ENCODE measurements around the gene HCAR3.
A peak's percentile ranks its signal among the peaks of the same experiment; 100 is the strongest.
"Not testable (repeated sequence)": the region's sequence is repeated elsewhere in the genome, so short reads cannot be mapped to it uniquely, and the experiment has no call there.

The HCAR3 gene

DNA sequence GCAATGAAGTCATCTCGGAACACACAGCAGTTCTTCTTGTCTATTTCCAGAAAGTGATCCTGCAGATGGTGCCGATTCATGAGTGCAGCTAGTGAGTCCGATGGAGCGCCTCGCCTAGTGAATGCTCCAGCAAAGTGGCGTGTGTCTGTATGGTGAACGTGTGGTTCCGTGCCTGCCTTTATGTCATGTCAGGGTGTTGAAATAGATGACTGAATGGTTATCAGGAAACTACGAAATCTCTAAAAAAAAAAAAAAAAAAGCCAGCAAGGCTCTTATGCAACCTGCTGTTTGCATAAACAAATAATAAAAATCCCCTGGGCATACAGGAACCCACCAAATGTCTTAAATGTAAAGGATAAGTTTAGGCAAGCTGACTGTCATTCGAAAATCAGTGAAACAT is at the start of gene HCAR3:
Gene HCAR3 (minus strand): TSS at position 154 of the 400 bp plus-strand sequence. CDS start 74 bp downstream, at position 80.
- DNase-seq, result peak; percentile 92

DNA sequence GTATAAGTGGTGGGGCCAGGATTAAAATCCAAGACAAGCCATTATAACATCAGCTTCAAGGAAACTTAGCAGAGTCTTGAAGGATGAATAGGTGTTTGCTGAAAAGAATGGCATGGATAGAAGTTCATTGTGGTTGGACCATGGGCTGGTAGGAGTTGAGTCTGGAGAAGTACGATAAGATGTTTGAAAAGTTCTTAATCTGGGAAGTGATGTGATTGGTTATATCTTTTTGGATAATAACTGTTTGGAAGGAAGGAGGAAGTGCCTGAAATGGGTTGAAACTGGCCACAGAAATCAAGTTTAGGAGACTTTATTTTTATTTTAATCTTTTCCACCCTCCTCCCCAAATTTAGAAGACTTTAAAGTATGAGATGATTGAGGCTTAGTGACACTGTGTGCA is 41.0 kb upstream of the HCAR3 start:
- DNase-seq, result no peak

- DNase-seq, result no peak
Measured at GRCh38 chr12:122754790-122755189, 38.2 kb upstream of the HCAR3 start.

GRCh38 chr12:122753319-122753650 is 36.7 kb upstream of the HCAR3 start:
- DNase-seq, result no peak

- DNase-seq, result peak; percentile 98
Measured at GRCh38 chr12:122752464-122753318, 36.1 kb upstream of the HCAR3 start, which contains the start of gene DENR. DENR (plus strand) TSS chr12:122752824; CDS start chr12:122753702, 878 bp downstream.

DNA sequence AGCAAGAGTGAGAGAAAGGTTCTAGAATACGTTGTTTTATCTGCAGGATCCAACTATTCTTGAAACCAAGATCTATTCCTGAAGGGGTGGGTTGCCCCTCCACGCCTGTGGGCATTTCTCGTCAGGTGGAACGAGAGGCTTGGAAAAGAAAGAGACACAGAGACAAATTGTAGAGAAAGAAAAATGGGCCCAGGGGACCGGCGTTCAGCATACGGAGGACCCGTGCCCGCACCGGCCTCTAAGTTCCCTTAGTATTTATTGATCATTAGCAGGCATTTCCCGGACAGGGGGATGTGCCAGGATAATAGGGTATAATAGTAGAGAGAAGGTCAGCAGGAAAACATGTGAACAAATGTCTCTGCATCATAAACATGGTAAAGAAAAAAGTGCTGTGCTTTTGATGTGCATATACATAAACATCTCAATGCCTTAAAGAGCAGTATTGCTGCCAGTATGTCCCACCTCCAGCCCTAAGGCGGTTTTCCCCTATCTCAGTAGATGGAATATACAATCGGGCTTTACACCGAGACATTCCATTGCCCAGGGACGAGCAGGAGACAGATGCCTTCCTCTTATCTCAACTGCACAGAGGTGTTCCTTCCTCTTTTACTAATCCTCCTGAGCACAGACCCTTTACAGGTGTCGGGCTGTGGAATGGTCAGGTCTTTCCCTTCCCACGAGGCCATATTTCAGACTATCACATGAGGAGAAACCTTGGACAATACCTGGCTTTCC is 34.3 kb upstream of the HCAR3 start:
- not testable (repeated sequence) for DNase-seq

DNA sequence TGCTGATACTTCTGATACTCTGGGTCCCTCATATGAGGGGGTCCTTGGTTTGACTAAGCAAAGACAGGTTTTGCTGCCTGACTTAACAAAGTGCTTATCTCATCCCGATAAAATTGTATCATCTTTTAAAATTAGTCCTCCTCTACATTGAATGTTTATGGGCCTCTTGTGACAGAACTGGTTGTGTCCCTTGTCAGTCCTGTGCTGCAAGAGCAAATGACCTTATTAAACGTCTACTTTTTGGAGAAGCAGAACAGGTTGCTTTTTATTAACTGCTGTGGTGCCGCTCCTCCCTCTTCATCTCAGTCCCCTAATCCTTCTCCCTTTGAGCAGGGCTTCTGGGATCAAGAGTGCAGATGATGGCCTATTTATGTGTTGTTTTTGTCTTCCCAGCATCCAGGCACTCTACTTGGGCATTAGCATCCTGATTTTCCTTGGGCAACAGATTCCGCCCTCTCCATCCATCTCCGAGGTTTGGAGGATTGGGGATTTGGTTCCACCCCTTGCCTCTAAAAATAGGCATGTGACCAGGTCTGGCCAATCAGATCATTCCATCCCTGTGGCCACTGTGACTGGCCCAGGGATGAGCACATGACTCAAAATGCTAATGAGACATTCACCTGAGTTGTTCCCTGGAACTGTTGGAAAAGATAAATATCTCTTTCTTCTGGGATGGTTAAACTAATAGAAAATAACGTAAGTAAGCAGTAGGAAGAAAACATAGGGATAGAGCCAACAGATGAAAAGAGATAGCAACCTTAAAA is 33.1 kb upstream of the HCAR3 start:
- DNase-seq, result peak; percentile 23

DNA sequence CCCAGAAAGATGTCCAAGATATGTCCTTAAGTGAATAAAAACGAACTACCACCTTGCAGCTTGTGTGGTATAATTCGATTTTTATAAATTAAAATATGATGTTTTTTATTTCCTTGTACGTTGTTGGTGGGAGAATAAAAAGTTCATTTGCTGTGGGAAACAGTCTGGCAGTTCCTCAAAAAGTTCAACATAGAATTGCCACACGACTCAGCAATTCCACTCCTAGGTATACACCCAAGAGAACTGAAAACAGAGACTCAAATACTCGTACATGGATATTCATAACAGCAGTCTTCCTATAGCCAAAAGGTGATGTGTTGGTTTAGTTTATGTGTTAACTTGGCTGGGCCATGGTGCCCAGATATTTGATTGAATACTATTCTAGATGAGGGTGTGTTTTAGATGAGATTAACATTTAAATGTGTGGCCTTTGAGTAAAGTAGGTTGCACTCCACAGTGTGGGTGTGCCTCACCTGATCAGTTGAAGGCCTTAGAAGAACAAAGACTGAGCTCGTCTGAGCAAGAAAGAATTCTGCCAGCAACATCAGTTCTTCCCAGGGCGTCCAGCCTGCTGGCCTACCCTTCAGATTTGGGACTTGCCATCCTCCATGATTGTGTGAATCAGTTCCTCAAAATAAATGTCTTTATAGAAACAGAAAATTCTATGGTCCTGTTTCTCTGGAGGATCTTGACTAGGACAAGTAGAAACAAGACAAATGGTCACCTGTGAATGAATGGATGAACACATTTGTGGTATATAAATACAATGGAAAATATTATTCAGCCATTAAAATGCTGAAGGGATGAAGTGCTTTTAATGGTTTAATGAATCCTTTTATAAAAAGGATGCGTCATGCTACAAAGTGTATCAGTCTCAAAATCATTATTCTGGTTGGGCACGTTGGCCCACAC is 30.9 kb upstream of the HCAR3 start:
- no peak for DNase-seq

- DNase-seq, result no peak
Measured at GRCh38 chr12:122743895-122744525, 27.4 kb upstream of the HCAR3 start.

- DNase-seq, result no peak
Measured at GRCh38 chr12:122740351-122740750, 23.7 kb upstream of the HCAR3 start.

- no peak for DNase-seq
Measured at GRCh38 chr12:122738571-122738970, 22.0 kb upstream of the HCAR3 start.

DNA sequence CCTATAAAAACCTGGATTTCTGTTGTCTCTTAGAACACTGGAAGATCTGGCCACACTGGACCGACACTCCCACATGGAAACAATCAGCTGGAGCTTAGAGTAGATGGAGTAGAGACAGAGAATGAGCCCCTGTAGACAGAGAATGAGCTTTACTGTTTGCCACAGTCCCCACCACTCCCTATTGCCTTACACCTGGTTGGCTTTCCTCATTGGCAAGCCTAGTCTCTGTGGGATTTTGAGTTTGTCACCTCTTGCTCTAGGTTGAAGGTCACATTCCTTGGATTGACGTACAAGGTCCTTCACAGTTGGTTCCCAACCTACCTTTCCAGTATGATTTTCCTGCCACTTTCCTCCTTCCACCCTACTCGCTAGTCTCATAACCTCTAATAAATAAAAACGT is 16.0 kb upstream of the HCAR3 start:
- DNase-seq, result no peak

DNA sequence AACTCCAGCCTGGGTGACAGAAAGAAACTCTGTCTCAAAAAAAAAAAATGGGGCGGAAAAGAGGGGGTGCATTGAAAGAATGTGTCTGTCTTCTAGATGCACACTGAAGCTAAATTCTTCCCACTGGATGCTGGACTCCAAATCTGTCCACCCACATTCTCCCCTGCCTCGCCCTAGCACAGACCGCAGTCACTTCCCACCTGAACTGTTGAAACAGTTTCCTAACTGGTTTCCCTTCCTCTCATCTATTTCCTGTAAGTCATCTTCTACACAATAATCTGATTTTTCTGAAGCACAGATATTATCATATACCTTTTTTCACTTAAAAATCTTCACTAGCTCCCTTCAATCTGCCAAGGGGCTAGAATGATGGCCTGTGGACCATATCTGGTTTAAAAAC is 15.6 kb upstream of the HCAR3 start:
- no peak for DNase-seq

- DNase-seq, result no peak
Measured at GRCh38 chr12:122730215-122731014, 13.8 kb upstream of the HCAR3 start, which contains the start of gene HCAR1. HCAR1 (minus strand) TSS chr12:122730844; CDS start chr12:122730339, 505 bp downstream.

DNA sequence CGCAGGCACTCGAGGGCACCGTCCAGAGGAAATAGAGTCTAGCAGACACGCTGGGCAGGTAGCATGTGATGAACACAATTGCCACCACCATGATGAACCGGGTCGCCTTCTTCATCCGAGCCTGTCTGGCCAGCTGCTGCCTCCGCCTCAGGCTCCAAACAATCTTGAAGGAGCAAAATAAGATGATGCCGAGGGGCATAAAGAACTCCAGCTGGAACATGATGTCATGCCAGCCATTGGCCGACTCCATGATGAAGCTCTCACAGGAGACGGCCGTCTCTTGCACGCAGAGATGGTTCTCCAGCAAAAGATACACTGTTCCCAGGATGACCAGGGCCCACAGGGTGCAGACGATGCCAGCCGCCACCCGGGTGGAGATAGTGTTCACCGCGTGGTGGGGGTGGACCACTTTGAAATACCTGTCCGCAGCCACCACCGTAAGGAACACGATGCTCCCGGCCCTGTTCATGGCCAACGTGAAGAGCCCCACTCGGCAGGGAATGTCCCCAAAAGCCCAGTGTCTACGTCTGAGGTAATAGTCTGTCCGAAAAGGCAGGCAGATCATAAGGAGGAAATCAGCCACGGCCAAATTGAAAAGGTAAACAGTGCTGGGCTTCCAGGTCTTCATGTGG is 13.1 kb upstream of the HCAR3 start:
- no peak for DNase-seq

- no peak for DNase-seq
Measured at GRCh38 chr12:122726080-122726558, 9.5 kb upstream of the HCAR3 start.

DNA sequence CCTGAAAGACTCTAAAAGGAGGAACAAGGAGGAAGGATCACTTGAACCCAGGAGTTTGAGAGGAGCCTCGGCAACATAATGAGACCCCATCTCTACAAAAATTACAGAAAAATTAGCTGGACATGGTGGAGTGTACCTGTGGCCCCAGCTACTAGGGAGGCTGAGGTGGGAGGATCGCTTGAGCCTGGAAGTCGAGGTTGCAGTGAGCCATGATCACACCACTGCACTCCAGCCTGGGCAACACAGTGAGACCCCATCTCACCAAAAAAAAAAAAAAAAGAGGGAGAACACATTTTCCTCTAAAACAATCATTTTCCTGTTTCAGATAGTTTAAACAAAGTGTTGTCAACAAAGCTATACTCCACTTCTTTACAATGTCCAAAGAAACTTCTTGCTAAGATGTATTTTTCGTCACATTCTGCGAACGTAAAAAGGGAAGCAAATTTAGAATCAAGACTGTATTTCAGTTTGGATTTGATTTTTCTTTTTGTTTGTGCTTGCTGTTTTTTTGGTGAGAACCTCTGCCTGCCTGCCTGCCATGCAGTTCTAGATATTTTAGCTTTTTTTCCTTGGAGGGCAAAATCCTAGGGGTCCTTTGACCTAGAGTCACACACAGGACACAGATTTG is 9.0 kb upstream of the HCAR3 start:
- DNase-seq, result no peak

- no peak for DNase-seq
Measured at GRCh38 chr12:122724641-122725243, 8.1 kb upstream of the HCAR3 start.

- no peak for DNase-seq
Measured at GRCh38 chr12:122722387-122722786, 5.8 kb upstream of the HCAR3 start.
